ENCODE data around the gene MRPS21.

MRPS21 gene

GRCh38 chr1:150293433-150294253, at the start of gene MRPS21:
MRPS21 (plus strand) TSS chr1:150293861; CDS start chr1:150294367, 506 bp downstream.
- peak; percentile 93 for DNase-seq (ENCODE audit: low read depth)
- H3K4me3 ChIP-seq (ENCODE audit: low read depth, low read length) = peak within 1 kb of the TSS; percentile 64
- no peak for TF ChIP-seq CTCF (conservative IDR thresholded peaks at IDR 0.05; ENCODE audit: low read depth, low read length)

- no peak for TF ChIP-seq CTCF (conservative IDR thresholded peaks at IDR 0.05; ENCODE audit: low read depth, low read length)
- H3K4me3 ChIP-seq (ENCODE audit: low read depth, low read length) = no peak overlapping the region
- no peak for DNase-seq (ENCODE audit: low read depth)
Measured at GRCh38 chr1:150249936-150250335, 43.7 kb upstream of the MRPS21 start.

- TF ChIP-seq CTCF (conservative IDR thresholded peaks at IDR 0.05; ENCODE audit: low read depth, low read length) = no peak
- no peak overlapping the region for H3K4me3 ChIP-seq (ENCODE audit: low read depth, low read length)
- DNase-seq (ENCODE audit: low read depth) = no peak
Measured at GRCh38 chr1:150256198-150256553, 37.5 kb upstream of the MRPS21 start.

- TF ChIP-seq CTCF (conservative IDR thresholded peaks at IDR 0.05; ENCODE audit: low read depth, low read length) = no peak
- no peak overlapping the region for H3K4me3 ChIP-seq (ENCODE audit: low read depth, low read length)
- peak; percentile 31 for DNase-seq (ENCODE audit: low read depth)
Measured at GRCh38 chr1:150256554-150257341, 36.9 kb upstream of the MRPS21 start.

GRCh38 chr1:150257624-150258585, 35.8 kb upstream of the MRPS21 start, which contains the start of gene CA14:
CA14 (plus strand) TSS chr1:150257774; CDS start chr1:150258129, 355 bp downstream.
- TF ChIP-seq CTCF (conservative IDR thresholded peaks at IDR 0.05; ENCODE audit: low read depth, low read length) = no peak
- H3K4me3 ChIP-seq (ENCODE audit: low read depth, low read length) = no peak within 1 kb of the TSS
- DNase-seq (ENCODE audit: low read depth) = peak; percentile 60

GRCh38 chr1:150259217-150259616, 34.4 kb upstream of the MRPS21 start:
- no peak overlapping the region for H3K4me3 ChIP-seq (ENCODE audit: low read depth, low read length)
- DNase-seq (ENCODE audit: low read depth) = no peak
- no peak for TF ChIP-seq CTCF (conservative IDR thresholded peaks at IDR 0.05; ENCODE audit: low read depth, low read length)

Data from choroid plexus epithelial cell (primary cell).